GM12878 (cell line): Measurements from ENCODE around the gene ABCB4. TPM values are rescaled to one million over a fixed set of nuclear protein-coding genes. Genes with fewer than 3 reads are reported as not detected.

ENCODE experiments used
- BACH1 ChIP-seq: fragments of 450-650 bp; IDR thresholded peaks from 2 replicates; pipeline ENCODE4 v1.6.1; 2017; ENCODE audit warnings: mild to moderate bottlenecking, borderline replicate concordance
- BCL11A ChIP-seq: IDR thresholded peaks from 2 replicates; pipeline ENCODE4 v1.6.1; 2011; ENCODE audit warnings: low read depth, low read length
- BHLHE40 ChIP-seq, 2 experiments: fragments of 450-650 bp in 1 of 2; IDR thresholded peaks; 2 replicates each; pipeline ENCODE4 v1.6.1; 2011 to 2017; ENCODE audit warnings: low read depth in 2 of 2, borderline replicate concordance in 1 of 2, improper control_type of control experiment in 1 of 2, low read length in 1 of 2, mild to moderate bottlenecking in 1 of 2
- CEBPB ChIP-seq, 2 experiments: fragments of 150-350 bp in 1 of 2; IDR thresholded peaks; 2 replicates each; pipeline ENCODE4 v1.6.1; 2012 to 2014; ENCODE audit warnings: low read depth in 2 of 2, low read length in 2 of 2, borderline replicate concordance in 1 of 2, inconsistent platforms in 1 of 2
- CREB1 ChIP-seq: IDR thresholded peaks from 2 replicates; pipeline ENCODE4 v1.6.1; 2012; ENCODE audit warnings: low read depth, mild to moderate bottlenecking, inconsistent platforms
- CREM ChIP-seq: IDR thresholded peaks from 2 replicates; pipeline ENCODE4 v1.6.1; 2014; ENCODE audit warnings: antibody characterized with exemption, low read depth
- EP300 ChIP-seq, 2 experiments: fragments of 150-350 bp in 1 of 2; IDR thresholded peaks; 2 replicates each; pipeline ENCODE4 v1.6.1; 2011 to 2012; ENCODE audit warnings: low read depth in 2 of 2, low read length in 2 of 2, borderline replicate concordance in 1 of 2, improper control_type of control experiment in 1 of 2, inconsistent platforms in 1 of 2; ENCODE audit not compliant: control insufficient read depth in 1 of 2
- ETV6 ChIP-seq, 2 experiments: fragments of 450-650 bp in 1 of 2; IDR thresholded peaks in 1 of 2; conservative IDR thresholded peaks in 1 of 2; 2 replicates each; pipeline ENCODE4 v1.6.1; 2014; ENCODE audit warnings: antibody characterized with exemption in 1 of 2, borderline replicate concordance in 1 of 2, low read depth in 1 of 2, mild to moderate bottlenecking in 1 of 2, moderate library complexity in 1 of 2
- FOXM1 ChIP-seq: IDR thresholded peaks from 2 replicates; pipeline ENCODE4 v1.6.1; 2012; ENCODE audit warnings: low read depth, mild to moderate bottlenecking, inconsistent platforms, low read length, moderate library complexity
- HDAC2 ChIP-seq: fragments of 200-600 bp; sonication (generic); IDR thresholded peaks from 2 replicates; pipeline ENCODE4 v1.6.1; 2017
- HDGF ChIP-seq: fragments of 450-650 bp; IDR thresholded peaks from 2 replicates; pipeline ENCODE4 v1.6.1; 2016; ENCODE audit warnings: antibody characterized with exemption
- IKZF2 ChIP-seq, 2 experiments: fragments of 450-650 bp; IDR thresholded peaks; 2 replicates each; pipeline ENCODE4 v1.6.1; 2017; ENCODE audit warnings: mild to moderate bottlenecking in 2 of 2, moderate library complexity in 2 of 2
- MTA3 ChIP-seq: IDR thresholded peaks from 2 replicates; pipeline ENCODE4 v1.6.1; 2012; ENCODE audit warnings: low read length, inconsistent platforms, borderline replicate concordance
- NBN ChIP-seq: fragments of 450-650 bp; IDR thresholded peaks from 2 replicates; pipeline ENCODE4 v1.6.1; 2016
- NR2F1 ChIP-seq: fragments of 450-650 bp; conservative IDR thresholded peaks from 2 replicates; pipeline ENCODE4 v1.6.1; 2017; ENCODE audit warnings: mild to moderate bottlenecking
- PAX5 ChIP-seq: IDR thresholded peaks from 2 replicates; pipeline ENCODE4 v1.6.1; 2011; ENCODE audit warnings: low read depth, low read length, borderline replicate concordance
- RAD21 ChIP-seq: IDR thresholded peaks from 2 replicates; pipeline ENCODE4 v1.6.1; 2011; ENCODE audit warnings: mild to moderate bottlenecking, low read depth, low read length, moderate library complexity; ENCODE audit not compliant: insufficient read depth
- RBBP5 ChIP-seq: fragments of 200-600 bp; sonication (generic); conservative IDR thresholded peaks from 2 replicates; pipeline ENCODE4 v1.6.1; 2016
- SMAD5 ChIP-seq: IDR thresholded peaks from 2 replicates; pipeline ENCODE4 v1.6.1; 2016; ENCODE audit warnings: antibody characterized with exemption, low read depth
- SREBF2 ChIP-seq: IDR thresholded peaks from 2 replicates; pipeline ENCODE4 v1.6.1; 2012; ENCODE audit warnings: mild to moderate bottlenecking, low read length
- TAF1 ChIP-seq: IDR thresholded peaks from 2 replicates; pipeline ENCODE4 v1.6.1; 2011; ENCODE audit warnings: mild to moderate bottlenecking, low read depth, low read length, borderline replicate concordance
- TCF3 ChIP-seq: IDR thresholded peaks from 2 replicates; pipeline ENCODE4 v1.6.1; 2012; ENCODE audit warnings: low read depth, mild to moderate bottlenecking, low read length, borderline replicate concordance; ENCODE audit not compliant: insufficient read depth
- YBX1 ChIP-seq: fragments of 450-650 bp; IDR thresholded peaks from 2 replicates; pipeline ENCODE4 v1.6.1; 2016; ENCODE audit warnings: antibody characterized with exemption
- ZNF274 ChIP-seq: IDR thresholded peaks from one replicate; pipeline ENCODE4 v1.8.0; 2011; ENCODE audit not compliant: insufficient read length, insufficient read depth
- ZNF592 ChIP-seq: fragments of 450-650 bp; IDR thresholded peaks from 2 replicates; pipeline ENCODE4 v1.6.1; 2017; ENCODE audit warnings: mild to moderate bottlenecking, moderate library complexity
- ZSCAN29 ChIP-seq: fragments of 450-650 bp; IDR thresholded peaks from 2 replicates; pipeline ENCODE4 v1.6.1; 2017; ENCODE audit warnings: mild to moderate bottlenecking, moderate library complexity
- polyA plus RNA-seq, 11 experiments: library from polyadenylated mRNA; depleted of rRNA in 4 of 11; unstranded in 6 of 11; stranded (reverse) in 5 of 11; fragments of >200 nt; fragmentation: Nextera tagmentation in 4 of 11; fragmentation: Illumina TruSeq in 1 of 11; extraction: Ambion mirVana in 4 of 11; extraction: Trizol in 1 of 11; gene quantifications; 1 replicate in 1 of 11; 2 replicates in 10 of 11; pipeline versions ENCODE4 v1.2.1 to v1.2.3, GENCODE V29; 2011 to 2016; ENCODE audit warnings: inconsistent platforms in 2 of 11, missing spikeins in 2 of 11, low read depth in 1 of 11
- total RNA-seq, 4 experiments: library from RNA; depleted of rRNA in 3 of 4; stranded (reverse); fragments of >200 nt in 3 of 4; fragmentation: Illumina TruSeq in 1 of 4; extraction: Trizol in 1 of 4; gene quantifications; 2 replicates each; pipeline versions ENCODE4 v1.2.1 to v1.2.3, GENCODE V29; 2013 to 2021
- TF ChIP-seq, protein P1 (sequence below): IDR thresholded peaks from 2 replicates; pipeline ENCODE4 v1.6.1; 2011; ENCODE audit warnings: low read depth, low read length, improper control_type of control experiment, borderline replicate concordance

Gene ABCB4
- total and polyA plus RNA-seq, 10 of the 15 experiments (the other 5 are each of a cell fraction or from before 2014, with no cell fraction given), result 1.9 to 8.3 (median 4.4) TPM

- TF ChIP-seq CEBPB (IDR thresholded peaks at IDR 0.05; ENCODE audit: borderline replicate concordance in 1 of 2, low read depth in 2 of 2, low read length in 2 of 2) (peak; percentile 34 to 91; a peak in 2 of 4 replicates), MTA3 (peak; percentile 81; the same call in 1 of the 2 replicates), IKZF2 (IDR thresholded peaks at IDR 0.05) (peak; percentile 95 to 96), NBN (peak; percentile 98), TCF3 (peak; percentile 58; the same call in 1 of the 2 replicates), CREM (peak; percentile 88), ETV6 (conservative IDR thresholded peaks at IDR 0.05 in 1 of 2, IDR thresholded peaks at IDR 0.05 in 1 of 2; ENCODE audit: borderline replicate concordance in 1 of 2, low read depth in 1 of 2) (peak in 1 of 2 experiments; percentile 98; a peak in 2 of 4 replicates), ZSCAN29 (0 out of 2 replicates have a peak, but pooled peaks have one; percentile 3), SMAD5 (peak; percentile 53; the same call in 1 of the 2 replicates), ZNF592 (no peak), YBX1 (no peak), BHLHE40 (IDR thresholded peaks at IDR 0.05; ENCODE audit: borderline replicate concordance in 1 of 2, low read depth in 2 of 2, low read length in 1 of 2) (peak; percentile 22 to 38), RAD21 (0 out of 2 replicates have a peak, but pooled peaks have one; percentile 1), TAF1 (peak; percentile 27; the same call in 1 of the 2 replicates), BACH1 (peak; percentile 79), BCL11A (peak; percentile 88), ZNF274 (no peak), PAX5 (peak; percentile 79; the same call in 1 of the 2 replicates), SREBF2 (no peak), NR2F1 (peak; percentile 95), FOXM1 (peak; percentile 99; the same call in 1 of the 2 replicates), EP300 (IDR thresholded peaks at IDR 0.05; ENCODE audit: borderline replicate concordance in 1 of 2, control insufficient read depth in 1 of 2, low read depth in 2 of 2, low read length in 2 of 2) (peak; percentile 87 to 88), HDGF (no peak), CREB1 (peak; percentile 76; the same call in 1 of the 2 replicates), RBBP5 (peak; percentile 58; the same call in 1 of the 2 replicates), HDAC2 (no peak)
- TF ChIP-seq, protein P1, sequence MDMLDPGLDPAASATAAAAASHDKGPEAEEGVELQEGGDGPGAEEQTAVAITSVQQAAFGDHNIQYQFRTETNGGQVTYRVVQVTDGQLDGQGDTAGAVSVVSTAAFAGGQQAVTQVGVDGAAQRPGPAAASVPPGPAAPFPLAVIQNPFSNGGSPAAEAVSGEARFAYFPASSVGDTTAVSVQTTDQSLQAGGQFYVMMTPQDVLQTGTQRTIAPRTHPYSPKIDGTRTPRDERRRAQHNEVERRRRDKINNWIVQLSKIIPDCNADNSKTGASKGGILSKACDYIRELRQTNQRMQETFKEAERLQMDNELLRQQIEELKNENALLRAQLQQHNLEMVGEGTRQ, result no peak
Measured at GRCh38 chr7:87474533-87475358, 734 bp downstream of the ABCB4 start (continued).
